ENCODE results near the gene TRHDE.

- TF ChIP-seq CTCF (IDR thresholded peaks at IDR 0.05) = no peak
- TF ChIP-seq POLR2AphosphoS5 (IDR thresholded peaks at IDR 0.05) = no peak
- TF ChIP-seq POLR2A (IDR thresholded peaks at IDR 0.05) = no peak
Measured at GRCh38 chr12:72272731-72273498, 745 bp downstream of the TRHDE start.

Measured in sigmoid colon (tissue), 4 donors.